ENCODE measurements around the gene CHCHD10.
A peak's percentile ranks its signal among the peaks of the same experiment; 100 is the strongest.

Gene CHCHD10

DNA sequence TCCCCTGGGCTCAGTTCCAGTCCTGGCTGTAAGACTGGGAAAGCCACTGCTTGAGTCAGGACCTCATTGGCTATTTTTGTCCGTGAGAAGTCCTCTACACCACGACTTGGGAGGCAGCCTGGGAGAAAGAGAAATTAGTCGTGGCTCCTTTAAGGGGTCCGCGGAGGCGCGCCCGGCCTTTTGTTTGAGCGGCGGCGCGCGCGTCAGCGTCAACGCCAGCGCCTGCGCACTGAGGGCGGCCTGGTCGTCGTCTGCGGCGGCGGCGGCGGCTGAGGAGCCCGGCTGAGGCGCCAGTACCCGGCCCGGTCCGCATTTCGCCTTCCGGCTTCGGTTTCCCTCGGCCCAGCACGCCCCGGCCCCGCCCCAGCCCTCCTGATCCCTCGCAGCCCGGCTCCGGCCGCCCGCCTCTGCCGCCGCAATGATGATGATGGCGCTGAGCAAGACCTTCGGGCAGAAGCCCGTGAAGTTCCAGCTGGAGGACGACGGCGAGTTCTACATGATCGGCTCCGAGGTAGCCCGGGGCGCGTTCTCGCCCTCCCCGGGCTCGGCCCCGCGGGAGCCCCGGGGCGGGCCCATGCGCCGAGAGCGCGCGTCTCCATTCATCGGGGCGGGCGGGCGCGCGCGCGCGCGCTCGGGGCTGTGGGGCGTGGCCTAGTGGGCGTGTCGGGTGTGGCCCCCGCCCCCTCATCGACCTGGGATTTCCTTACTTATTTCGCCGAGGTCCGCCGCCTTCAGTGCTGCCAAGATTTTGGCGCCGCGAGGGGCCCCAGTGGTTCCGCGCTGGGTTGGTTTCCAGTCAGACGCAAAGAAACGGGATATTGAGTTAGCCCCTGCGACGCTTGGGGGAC lies 19.2 kb upstream of the CHCHD10 start, which contains the start of gene SMARCB1:
TSS of gene SMARCB1 (plus strand) at position 215 of the 848 bp plus-strand sequence. CDS start at position 419, 204 bp downstream.
- peak; percentile 81 for DNase-seq

DNA sequence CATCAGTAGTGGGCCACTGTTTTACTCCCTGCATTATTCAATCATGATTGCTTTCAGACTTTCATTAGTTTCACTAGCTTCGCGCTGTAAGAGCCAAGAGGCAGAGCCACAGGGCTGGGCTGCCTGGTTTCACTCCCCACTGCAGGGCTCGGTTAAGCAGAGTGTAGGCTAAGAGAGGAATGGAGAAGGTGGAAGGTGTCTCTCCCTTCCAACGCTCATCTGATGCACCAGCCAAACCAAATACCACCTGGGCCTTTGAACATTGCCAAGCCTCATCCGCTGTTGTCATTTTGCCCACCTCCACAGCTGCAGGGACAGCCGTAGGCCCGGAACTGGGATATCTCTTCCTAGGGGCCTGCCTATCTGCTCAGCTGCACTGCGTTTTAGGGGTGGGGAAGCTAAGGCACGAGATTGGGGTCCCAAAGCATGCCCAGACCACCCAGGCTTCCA lies 18.5 kb upstream of the CHCHD10 start:
- no peak for DNase-seq

DNA sequence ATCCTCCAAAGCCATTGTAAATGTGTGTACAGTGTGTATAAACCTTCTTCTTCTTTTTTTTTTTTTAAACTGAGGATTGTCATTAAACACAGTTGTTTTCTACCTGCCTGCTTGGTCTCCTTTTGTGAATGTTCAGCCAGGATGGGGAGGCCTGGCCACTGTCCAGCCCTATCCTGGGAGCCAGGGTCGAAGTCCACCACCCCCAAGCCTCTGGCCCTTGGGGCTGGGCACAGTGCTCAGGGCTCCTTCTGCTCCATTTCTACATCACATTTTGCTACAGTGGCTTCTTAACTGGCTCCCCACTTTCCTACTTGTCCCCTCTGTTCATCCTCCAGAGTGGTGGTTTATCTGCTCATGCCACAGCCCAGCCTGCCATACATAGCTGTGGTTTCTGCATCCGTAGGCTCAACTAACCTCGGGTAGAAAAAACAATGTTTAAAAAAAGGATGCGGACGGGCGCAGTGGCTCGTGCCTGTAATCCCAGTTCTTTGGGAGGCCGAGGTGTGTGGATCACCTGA lies 16.5 kb upstream of the CHCHD10 start:
- DNase-seq = no peak

DNA sequence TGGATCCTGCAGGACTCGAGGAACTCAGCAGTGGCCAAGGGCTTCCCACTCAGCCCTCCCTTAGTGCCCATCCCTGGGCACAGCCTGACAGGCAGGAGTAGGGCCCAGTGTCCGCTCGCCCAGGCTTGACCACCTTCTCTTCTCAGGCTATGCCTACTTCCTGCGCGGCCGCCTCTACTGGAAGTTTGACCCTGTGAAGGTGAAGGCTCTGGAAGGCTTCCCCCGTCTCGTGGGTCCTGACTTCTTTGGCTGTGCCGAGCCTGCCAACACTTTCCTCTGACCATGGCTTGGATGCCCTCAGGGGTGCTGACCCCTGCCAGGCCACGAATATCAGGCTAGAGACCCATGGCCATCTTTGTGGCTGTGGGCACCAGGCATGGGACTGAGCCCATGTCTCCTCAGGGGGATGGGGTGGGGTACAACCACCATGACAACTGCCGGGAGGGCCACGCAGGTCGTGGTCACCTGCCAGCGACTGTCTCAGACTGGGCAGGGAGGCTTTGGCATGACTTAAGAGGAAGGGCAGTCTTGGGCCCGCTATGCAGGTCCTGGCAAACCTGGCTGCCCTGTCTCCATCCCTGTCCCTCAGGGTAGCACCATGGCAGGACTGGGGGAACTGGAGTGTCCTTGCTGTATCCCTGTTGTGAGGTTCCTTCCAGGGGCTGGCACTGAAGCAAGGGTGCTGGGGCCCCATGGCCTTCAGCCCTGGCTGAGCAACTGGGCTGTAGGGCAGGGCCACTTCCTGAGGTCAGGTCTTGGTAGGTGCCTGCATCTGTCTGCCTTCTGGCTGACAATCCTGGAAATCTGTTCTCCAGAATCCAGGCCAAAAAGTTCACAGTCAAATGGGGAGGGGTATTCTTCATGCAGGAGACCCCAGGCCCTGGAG lies 15.7 kb upstream of the CHCHD10 start:
- DNase-seq = no peak

DNA sequence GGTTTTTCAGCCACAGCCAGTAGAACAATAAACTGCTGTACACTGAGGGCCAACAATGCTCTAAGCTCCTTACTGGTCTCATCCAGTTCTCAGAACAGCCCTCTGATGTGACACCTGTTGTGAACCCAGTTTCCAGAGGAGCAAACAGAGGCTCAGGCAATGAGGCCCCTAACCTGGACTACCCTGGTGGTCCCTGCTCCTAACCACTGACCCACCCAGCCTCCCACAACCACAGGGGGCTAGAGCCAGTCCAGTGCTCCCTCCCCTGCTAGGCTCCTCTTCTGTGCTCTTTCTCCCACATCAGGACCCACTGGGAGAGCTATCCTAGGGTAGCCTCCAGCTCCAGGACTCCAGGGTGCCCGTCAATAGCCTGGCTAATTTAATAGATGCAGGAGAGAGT lies 14.9 kb upstream of the CHCHD10 start:
- no peak for DNase-seq

DNA sequence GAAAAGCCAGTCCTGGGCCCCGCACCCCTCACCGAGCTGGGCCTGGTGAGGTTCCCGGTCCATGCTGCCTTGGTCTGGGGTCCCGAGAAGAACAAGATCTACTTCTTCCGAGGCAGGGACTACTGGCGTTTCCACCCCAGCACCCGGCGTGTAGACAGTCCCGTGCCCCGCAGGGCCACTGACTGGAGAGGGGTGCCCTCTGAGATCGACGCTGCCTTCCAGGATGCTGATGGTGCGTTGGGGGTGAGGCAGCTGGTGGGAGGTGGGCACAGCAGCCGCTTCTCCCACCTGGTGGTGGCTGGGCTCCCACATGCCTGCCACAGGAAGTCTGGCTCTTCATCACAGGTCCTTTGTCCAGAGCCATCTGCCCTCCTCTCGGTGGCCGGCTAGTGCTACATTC lies 14.5 kb upstream of the CHCHD10 start:
- no peak for DNase-seq

DNA sequence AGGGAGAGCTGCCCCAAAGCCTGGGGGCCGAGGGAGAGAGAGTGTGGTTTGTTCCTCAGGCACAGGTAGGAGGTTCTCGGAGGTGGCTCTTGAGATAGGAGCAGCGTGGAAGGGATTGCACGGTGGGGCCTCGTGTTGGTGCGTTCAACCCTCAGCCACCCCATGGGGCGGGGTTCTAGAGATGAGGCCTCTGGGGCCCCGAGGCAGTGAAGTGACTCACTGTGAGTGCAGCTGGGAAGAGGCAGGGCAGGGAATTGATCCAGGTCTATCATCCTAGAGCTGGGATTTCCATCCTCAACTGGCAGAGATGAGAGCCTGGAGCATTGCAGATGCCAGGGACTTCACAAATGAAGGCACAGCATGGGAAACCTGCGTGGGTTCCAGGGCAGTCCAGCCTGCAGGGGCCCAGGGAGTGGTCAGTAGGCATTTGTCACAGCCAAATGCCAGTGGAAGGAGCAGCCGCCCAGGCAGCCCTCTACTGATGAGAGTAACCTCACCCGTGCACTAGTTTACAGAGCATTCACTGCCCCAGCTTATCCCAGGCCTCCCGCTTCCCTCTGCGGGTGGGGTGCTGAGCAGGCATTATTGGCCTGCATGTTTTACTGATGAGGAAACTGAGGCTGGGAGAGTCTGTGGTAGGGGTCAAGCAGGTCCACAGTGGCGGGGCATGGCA lies 13.9 kb upstream of the CHCHD10 start:
- DNase-seq = no peak

DNA sequence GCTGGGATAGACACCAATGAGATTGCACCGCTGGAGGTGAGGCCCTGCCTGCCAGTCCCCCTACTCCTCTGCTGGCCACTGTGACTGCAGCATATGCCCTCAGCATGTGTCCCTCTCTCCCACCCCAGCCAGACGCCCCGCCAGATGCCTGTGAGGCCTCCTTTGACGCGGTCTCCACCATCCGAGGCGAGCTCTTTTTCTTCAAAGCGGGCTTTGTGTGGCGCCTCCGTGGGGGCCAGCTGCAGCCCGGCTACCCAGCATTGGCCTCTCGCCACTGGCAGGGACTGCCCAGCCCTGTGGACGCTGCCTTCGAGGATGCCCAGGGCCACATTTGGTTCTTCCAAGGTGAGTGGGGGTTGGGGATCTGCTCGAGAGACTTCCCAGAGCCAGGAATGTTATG lies 13.3 kb upstream of the CHCHD10 start:
- no peak for DNase-seq

DNA sequence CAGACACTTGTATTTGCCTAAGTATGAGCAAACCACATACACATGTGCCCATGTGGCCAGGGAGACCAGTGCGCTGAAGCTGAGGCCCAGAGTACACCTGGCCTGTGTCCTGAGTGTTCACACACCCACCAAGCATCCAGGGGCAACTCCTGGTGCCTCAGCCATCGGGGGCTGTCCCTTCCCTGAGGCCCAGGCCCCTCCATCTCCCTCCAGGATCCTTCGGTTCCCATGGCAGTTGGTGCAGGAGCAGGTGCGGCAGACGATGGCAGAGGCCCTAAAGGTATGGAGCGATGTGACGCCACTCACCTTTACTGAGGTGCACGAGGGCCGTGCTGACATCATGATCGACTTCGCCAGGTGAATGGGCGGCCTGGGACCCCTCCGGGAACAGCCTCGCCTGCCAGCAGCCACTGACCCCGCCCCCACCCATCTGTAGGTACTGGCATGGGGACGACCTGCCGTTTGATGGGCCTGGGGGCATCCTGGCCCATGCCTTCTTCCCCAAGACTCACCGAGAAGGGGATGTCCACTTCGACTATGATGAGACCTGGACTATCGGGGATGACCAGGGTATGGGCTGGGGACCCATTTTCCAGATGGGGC lies 12.5 kb upstream of the CHCHD10 start:
- DNase-seq = no peak

DNA sequence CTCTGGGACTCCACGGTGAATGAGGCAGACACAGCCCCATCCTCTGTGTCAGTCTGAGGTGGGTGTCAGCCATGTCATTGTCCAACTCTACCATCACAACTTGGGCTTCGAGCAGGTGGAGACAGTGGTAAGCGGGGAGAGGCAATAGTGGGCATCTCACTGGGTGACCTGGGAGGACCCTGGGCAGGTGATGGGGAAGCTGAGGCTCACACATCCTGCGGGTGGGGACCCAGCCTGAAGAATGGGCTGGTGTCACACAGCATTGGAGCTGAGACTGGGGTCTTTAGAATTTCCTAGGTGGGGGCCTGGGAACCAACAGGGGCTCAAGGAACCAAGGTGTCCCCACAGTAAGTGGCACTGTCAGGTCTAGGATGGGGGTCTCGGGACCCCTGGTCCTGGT lies 12.0 kb upstream of the CHCHD10 start:
- DNase-seq = no peak

DNA sequence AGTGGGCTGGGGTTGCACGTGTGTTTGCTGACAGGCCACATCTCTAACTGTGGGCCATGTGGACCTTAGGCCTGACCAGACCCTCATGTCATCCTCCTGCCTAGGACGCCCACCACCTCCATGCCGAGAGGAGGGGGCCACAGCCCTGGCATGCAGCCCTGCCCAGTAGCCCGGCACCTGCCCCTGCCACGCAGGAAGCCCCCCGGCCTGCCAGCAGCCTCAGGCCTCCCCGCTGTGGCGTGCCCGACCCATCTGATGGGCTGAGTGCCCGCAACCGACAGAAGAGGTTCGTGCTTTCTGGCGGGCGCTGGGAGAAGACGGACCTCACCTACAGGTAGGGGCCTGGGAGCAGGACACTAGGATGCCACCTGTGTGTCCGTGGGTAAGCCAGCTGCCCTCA lies 11.3 kb upstream of the CHCHD10 start:
- no peak for DNase-seq

DNA sequence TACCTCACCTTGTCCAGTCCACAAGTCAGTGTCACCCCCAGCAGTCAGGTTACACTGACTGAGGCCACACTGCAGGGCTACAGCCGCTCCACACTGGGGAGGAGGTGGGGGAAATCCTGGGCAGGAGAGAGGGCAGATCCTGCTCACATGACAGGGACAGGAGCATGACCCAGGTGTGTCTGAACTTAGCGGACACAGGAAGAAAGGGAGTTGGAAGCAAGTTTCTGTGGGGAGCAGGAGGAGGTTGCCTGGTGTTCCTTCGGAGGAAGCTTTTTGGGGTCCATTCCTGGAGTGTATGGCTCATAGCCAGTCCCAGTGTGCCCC lies 10.8 kb upstream of the CHCHD10 start:
- DNase-seq = no peak

DNA sequence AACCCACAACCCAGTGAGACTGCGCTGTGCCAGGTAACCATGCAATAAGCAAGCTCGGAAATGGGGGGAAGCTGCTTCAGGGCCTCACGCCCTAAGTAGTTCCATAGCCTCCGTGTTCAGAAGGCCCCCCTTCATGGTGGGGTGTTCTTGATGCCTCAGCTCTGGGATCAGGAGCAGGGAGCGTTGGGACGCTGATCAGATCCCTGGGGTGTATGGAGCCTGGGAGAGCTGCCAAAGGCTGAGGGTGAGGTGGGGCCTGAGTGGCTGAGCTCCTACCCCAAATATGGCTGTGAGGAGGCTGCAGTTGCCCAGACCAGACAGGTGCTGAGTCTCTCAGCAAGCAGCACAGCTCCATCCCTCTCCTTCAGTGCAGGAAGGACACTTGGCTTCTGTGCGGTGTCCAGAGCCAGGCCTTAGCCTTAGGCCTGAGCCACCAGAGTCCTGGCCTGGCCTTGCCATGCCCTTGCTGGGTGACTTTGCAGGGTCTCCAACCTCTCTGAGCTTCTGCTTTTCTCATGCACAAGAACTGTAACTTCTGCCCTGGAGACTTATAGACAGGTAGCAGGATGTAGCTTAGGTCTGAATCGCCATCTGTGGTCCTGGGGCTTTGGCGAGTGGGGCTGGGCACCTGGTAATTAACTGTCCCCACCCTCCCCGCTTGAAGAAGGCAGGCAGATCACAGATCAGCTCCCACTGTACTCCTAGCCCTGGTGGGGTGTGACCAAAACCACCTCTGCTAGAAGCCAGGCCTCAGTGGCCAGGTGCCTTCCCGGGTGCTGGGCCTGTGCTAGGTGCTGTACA lies 10.2 kb upstream of the CHCHD10 start:
- peak; percentile 56 for DNase-seq

DNA sequence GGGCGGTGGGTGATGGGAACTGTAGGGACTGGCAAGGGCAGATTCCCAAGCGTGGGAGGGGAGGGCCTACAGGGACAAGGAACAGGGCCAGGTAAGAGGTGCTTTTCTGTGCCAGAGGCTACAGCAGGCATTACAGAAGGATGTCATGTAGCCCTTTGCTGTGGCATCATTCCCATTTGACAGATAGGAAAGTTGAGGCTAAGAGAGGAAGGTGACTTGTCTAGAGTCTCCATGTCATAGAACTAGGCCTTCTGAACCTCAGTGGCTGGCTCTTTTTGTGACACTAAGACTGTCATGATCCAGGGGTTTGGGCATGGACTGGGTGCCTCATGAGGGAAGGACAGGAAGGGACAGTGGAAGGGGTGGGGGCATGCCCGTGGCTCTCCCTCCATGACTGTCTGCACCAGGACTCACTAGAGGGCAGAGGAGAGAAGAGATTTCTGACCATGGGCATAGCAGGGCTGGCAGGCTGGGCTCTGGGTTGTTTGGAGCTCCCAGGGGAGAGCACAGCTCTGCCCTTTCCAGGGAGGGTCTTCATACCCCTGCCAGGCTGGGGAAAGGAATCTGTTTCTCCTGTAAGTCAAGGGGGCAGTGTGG lies 8.1 kb upstream of the CHCHD10 start:
- no peak for DNase-seq

DNA sequence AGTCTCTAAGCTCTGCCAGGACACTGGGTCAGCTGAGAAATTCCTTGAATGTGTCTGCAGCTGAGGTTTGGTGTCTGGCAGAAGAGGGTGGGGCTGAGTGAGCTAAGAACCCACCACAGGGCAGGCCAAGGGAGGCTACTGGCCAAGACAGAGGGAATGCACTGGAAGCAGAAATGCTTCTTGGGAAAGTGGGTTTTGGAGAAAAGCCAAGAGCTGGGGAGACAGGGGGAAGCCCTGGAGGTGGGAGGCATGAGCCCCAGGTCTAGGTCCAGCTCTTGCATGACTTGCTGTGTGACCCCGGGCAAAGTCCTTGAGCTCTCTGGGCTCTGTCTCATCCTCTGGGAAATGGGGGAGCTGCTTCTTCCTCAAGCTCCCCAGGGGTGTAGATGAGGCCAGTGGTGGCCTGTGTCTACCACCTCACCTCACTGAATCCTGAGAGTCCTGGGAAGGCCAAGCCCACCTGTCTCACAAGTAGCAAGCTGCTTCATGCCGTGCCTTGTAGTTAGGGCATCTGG lies 7.2 kb upstream of the CHCHD10 start:
- DNase-seq = no peak

DNA sequence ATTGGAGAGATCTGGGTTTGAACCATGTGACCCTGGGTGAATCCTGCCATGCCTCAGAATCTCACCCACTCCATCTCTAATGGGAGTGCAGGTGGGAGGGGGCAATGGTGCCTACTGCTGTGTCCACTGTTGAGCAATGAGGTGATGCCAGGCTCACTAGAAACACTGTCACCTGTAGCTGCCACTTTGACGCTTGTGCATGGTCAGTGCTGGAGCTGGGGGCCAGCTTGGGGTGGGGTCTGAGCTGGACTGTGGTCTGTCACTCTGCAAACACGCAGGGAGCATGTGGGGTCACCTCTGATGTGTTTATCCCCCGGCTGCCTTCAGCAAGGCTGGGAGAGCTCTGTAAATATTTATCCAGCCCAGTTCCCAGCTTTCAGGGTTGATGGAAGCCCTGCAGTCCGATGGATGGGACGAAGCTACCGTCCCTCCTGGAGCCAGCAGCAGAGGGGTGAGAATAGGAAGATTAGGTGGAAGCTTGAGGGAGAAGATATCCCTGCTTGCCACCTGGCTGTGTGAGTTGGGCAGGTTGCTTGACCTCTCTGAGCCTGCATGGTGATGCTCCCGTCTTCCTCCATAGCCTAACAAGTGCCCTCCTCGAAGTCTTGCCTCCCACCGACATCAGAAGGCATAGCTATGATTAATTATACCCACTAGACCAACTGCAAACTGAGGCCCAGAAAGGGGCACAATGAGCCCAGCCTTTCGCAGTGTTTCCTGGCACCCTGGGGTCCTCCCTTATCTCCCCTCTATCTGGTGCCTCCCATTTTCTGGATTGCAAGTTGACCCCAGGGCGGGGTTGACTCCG lies 6.5 kb upstream of the CHCHD10 start:
- no peak for DNase-seq

DNA sequence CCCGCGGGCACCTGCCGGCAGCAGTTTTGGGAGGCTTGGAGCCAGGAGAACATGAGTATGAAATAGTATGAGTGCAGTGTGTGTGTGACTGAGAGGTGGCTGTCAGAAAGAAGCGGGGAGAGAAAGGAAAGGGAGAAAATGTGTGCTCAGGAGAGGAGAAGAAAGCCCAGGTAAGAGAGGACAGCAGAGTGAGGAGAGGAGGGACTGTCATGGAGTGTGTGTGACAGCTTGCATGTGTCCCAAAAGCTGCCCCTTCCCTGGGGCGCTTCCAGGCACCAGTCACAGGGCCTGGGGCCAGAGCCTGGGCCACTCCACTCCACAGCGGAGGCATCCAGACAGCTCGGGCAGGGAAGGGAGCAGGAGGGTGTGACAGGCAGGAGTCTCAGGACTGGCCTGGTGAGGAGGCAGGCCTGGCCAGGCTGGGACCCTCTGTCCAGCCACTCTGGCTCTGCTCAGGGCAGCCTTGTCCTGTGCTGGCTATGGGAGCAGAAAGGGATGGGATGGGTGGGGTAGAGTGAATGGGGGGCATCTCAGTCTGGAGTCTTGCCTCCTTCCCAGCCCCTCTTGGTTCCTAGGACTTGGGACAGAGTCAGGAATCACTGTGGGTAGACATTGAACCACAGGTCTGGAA lies 5.8 kb upstream of the CHCHD10 start:
- no peak for DNase-seq

DNA sequence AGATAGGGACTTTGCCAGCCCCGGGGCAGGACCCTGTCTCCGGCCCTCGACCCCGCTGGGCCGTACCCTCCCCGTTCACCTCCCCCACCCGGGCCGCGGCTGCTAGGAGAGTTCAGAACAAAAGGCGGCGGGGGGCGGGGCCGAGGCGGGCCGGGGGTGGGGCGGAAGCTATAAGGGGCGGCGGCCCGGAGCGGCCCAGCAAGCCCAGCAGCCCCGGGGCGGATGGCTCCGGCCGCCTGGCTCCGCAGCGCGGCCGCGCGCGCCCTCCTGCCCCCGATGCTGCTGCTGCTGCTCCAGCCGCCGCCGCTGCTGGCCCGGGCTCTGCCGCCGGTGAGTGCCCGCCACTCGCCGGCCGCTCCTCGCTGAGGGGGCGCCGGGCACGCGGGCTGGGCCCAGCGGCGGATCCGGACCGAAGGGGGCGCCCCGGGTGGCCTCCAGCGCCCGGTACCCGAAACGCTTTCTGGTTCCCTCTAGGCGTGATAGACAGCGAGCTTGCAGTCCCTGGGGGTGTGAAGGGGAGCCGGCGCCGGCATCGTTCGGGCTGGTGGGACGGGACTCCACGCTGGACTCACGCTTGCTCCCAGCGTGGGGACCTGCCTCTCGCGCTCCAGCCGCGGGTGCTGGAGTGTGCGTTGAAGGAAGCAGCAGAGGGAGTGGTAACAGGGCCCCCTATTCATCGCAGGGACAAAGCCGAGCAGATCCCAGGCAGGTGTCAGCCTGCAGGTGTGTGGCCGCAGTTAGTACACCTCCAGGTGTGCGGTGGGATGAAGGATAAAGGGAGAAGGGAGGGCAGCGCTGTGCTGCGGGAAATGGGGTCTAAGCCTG lies 5.1 kb upstream of the CHCHD10 start, which contains the start of gene MMP11:
TSS of gene MMP11 (plus strand) at position 201 of the 825 bp plus-strand sequence. CDS start at position 223, 22 bp downstream.
- DNase-seq = peak; percentile 21

DNA sequence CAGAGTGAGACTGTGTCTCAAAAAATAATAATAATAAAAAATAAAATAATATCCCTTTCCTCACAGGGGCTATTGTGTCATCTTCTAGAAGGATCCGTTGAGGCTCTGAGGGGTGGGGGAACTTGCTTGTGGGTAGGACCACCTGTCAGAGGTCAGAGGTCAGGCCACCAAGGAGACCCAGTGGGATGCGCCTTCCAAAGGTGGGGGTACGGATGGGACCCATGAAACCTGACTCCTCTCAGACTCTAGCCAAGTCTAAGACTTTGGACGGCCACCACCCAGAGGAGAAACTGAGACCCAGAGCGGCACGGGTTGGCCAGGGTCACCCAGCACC lies 4.5 kb upstream of the CHCHD10 start:
- DNase-seq = no peak
